GM23338 (cell line): ENCODE measurements around the gene TAS2R4. TPM values are rescaled to one million over a fixed set of nuclear protein-coding genes. Genes with fewer than 3 reads are reported as not detected.

ENCODE experiments used
- ATAC-seq: fragments of 200-7000 bp; cut with Tn5 transposase; 3 replicates; pipeline ENCODE4 v1.9.1; 2020
- DNase-seq: peaks from one replicate; pipeline ENCODE4 v3.0.0-alpha.2; 2015; ENCODE audit warnings: low spot score
- H2AFZ ChIP-seq: fragments of 200-600 bp; sonication (generic); 2 replicates; pipeline ENCODE4 v1.8.0; 2016; ENCODE audit warnings: antibody characterized with exemption, mild to moderate bottlenecking, moderate library complexity
- H3F3A ChIP-seq: fragments of 200-600 bp; sonication (generic); replicated peaks from 2 replicates; pipeline ENCODE4 v1.8.0; 2017; ENCODE audit warnings: antibody characterized with exemption, mixed run types, low read depth
- H3K27ac ChIP-seq: fragments of 200-600 bp; sonication (generic); 2 replicates; pipeline ENCODE4 v1.6.1; 2016; ENCODE audit warnings: low read depth
- H3K27me3 ChIP-seq: fragments of 200-600 bp; sonication (generic); 2 replicates; pipeline ENCODE4 v1.8.0; 2016; ENCODE audit warnings: mild to moderate bottlenecking, mixed run types, moderate library complexity; ENCODE audit not compliant: insufficient read depth
- H3K36me3 ChIP-seq: fragments of 200-600 bp; sonication (generic); 2 replicates; pipeline ENCODE4 v1.8.0; 2016; ENCODE audit warnings: mild to moderate bottlenecking; ENCODE audit not compliant: insufficient read depth
- H3K4me1 ChIP-seq: fragments of 200-600 bp; sonication (generic); 2 replicates; pipeline ENCODE4 v1.8.0; 2016; ENCODE audit warnings: mild to moderate bottlenecking, moderate library complexity; ENCODE audit not compliant: insufficient read depth
- H3K4me2 ChIP-seq: fragments of 200-600 bp; sonication (generic); 2 replicates; pipeline ENCODE4 v1.7.1; 2017; ENCODE audit warnings: mixed run types
- H3K4me3 ChIP-seq: fragments of 200-600 bp; sonication (generic); 2 replicates; pipeline ENCODE4 v1.6.1; 2016; ENCODE audit warnings: mixed run types
- H3K79me2 ChIP-seq: fragments of 200-600 bp; sonication (generic); replicated peaks from 2 replicates; pipeline ENCODE4 v1.8.0; 2017; ENCODE audit warnings: mild to moderate bottlenecking; ENCODE audit not compliant: insufficient read depth
- H3K9me2 ChIP-seq: fragments of 200-600 bp; sonication (generic); 2 replicates; pipeline ENCODE4 v1.8.0; 2017; ENCODE audit not compliant: insufficient read depth
- H4K20me1 ChIP-seq: fragments of 200-600 bp; sonication (generic); replicated peaks from 2 replicates; pipeline ENCODE4 v1.8.0; 2017; ENCODE audit warnings: mild to moderate bottlenecking; ENCODE audit not compliant: insufficient read depth
- H3K27ac Mint-ChIP-seq: 2 replicates; pipeline ENCODE4 v1.8.0; 2020; ENCODE audit warnings: inconsistent platforms, mild to moderate bottlenecking, moderate library complexity, mixed read lengths
- H3K27me3 Mint-ChIP-seq: 3 replicates; pipeline ENCODE4 v1.8.0; 2022; ENCODE audit warnings: low read depth, mild to moderate bottlenecking, moderate library complexity, mixed read lengths, inconsistent platforms; ENCODE audit not compliant: insufficient read depth, poor library complexity
- H3K36me3 Mint-ChIP-seq: 3 replicates; pipeline ENCODE4 v1.8.0; 2021; ENCODE audit warnings: low read depth, mild to moderate bottlenecking, inconsistent platforms, moderate library complexity, mixed read lengths
- H3K4me1 Mint-ChIP-seq: 3 replicates; pipeline ENCODE4 v1.8.0; 2020; ENCODE audit warnings: mild to moderate bottlenecking, inconsistent platforms, mixed read lengths
- H3K4me3 Mint-ChIP-seq: 3 replicates; pipeline ENCODE4 v1.8.0; 2021; ENCODE audit warnings: moderate library complexity, mild to moderate bottlenecking, inconsistent platforms, mixed read lengths
- H3K9me3 Mint-ChIP-seq: 3 replicates; pipeline ENCODE4 v1.8.0; 2020; ENCODE audit warnings: moderate library complexity, mild to moderate bottlenecking, inconsistent platforms, mixed read lengths
- EZH2 ChIP-seq: fragments of 200-600 bp; sonication (generic); IDR thresholded peaks from one replicate; pipeline ENCODE4 v1.8.0; 2017; ENCODE audit warnings: antibody characterized with exemption, mild to moderate bottlenecking, low read depth; ENCODE audit not compliant: unreplicated experiment
- STAT1 ChIP-seq: IDR thresholded peaks from one replicate; pipeline ENCODE4 v1.6.1; 2016; ENCODE audit warnings: antibody characterized with exemption; ENCODE audit not compliant: unreplicated experiment
- polyA plus RNA-seq: library from polyadenylated mRNA; unstranded; fragments of >200 nt; fragmentation: Nextera tagmentation; extraction: Ambion mirVana; gene quantifications from 2 replicates; pipeline ENCODE4 v1.2.1, GENCODE V29; 2016
- total RNA-seq: library from RNA; depleted of rRNA; stranded (reverse); fragments of >200 nt; shearing (Covaris generic); gene quantifications from 2 replicates; pipeline ENCODE4 v1.2.3, GENCODE V29; 2014
- TF ChIP-seq, protein P1 (sequence below): IDR thresholded peaks from 2 replicates; pipeline ENCODE4 v1.6.1; 2016; ENCODE audit warnings: antibody characterized with exemption
- TF ChIP-seq, protein P2 (sequence below), 2 experiments: fragments of 200-600 bp in 1 of 2; sonication (generic) in 1 of 2; conservative IDR thresholded peaks; 2 replicates each; pipeline versions ENCODE4 v1.5.1 to v1.6.1; 2016 to 2017; ENCODE audit warnings: antibody characterized with exemption in 2 of 2, low read depth in 2 of 2, mild to moderate bottlenecking in 2 of 2, moderate library complexity in 1 of 2

The TAS2R4 gene
- total and polyA plus RNA-seq, 2 experiments from 2014 or later, result 1.2 to 4.2 TPM

DNA sequence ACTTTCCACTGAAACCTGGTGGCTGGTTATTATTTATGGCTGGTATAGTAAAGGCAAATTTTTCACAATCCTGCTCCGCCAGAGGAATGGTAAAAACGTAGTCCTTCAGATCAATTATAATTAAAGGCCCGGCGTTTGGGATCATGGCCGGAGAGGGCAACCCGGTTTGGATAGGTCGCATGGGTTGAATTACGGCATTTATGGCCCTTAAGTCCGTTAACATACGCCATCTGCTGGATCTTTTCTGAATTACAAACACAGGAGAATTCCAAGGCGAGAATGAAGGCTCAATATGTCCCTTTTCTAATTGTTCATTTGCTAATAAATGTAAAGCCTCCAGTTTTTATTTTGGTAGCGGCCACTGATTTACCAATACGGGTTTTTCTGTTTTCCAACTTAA, 23.8 kb upstream of the TAS2R4 start:
- Mint-ChIP-seq H3K9me3 (peaks cover 30% of the 10 kb centered on the region), H3K27ac (no peak overlapping the region), H3K36me3 (peaks cover 99% of the 10 kb centered on the region), H3K27me3 (peaks cover 2% of the 10 kb centered on the region), H3K4me1 (no peaks in the 10 kb centered on the region), H3K4me3 (no peak overlapping the region)
- Histone ChIP-seq H3K4me1 (no peaks in the 10 kb centered on the region), H3K27ac (no peak overlapping the region), H3K4me2 (no peak overlapping the region), H3K27me3 (no peaks in the 10 kb centered on the region), H3F3A (no peaks in the 10 kb centered on the region; the same call in 1 of the 2 replicates), H4K20me1 (peaks cover 5% of the 10 kb centered on the region; the same call in 1 of the 2 replicates), H3K36me3 (peaks cover 69% of the 10 kb centered on the region), H3K79me2 (peaks cover 8% of the 10 kb centered on the region; the same call in 1 of the 2 replicates), H3K4me3 (no peak overlapping the region), H3K9me2 (no peaks in the 10 kb centered on the region), H2AFZ (no peak overlapping the region)
- no peak for ATAC-seq
- TF ChIP-seq, protein P1, sequence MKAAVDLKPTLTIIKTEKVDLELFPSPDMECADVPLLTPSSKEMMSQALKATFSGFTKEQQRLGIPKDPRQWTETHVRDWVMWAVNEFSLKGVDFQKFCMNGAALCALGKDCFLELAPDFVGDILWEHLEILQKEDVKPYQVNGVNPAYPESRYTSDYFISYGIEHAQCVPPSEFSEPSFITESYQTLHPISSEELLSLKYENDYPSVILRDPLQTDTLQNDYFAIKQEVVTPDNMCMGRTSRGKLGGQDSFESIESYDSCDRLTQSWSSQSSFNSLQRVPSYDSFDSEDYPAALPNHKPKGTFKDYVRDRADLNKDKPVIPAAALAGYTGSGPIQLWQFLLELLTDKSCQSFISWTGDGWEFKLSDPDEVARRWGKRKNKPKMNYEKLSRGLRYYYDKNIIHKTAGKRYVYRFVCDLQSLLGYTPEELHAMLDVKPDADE, result no peak
- TF ChIP-seq, protein P2, sequence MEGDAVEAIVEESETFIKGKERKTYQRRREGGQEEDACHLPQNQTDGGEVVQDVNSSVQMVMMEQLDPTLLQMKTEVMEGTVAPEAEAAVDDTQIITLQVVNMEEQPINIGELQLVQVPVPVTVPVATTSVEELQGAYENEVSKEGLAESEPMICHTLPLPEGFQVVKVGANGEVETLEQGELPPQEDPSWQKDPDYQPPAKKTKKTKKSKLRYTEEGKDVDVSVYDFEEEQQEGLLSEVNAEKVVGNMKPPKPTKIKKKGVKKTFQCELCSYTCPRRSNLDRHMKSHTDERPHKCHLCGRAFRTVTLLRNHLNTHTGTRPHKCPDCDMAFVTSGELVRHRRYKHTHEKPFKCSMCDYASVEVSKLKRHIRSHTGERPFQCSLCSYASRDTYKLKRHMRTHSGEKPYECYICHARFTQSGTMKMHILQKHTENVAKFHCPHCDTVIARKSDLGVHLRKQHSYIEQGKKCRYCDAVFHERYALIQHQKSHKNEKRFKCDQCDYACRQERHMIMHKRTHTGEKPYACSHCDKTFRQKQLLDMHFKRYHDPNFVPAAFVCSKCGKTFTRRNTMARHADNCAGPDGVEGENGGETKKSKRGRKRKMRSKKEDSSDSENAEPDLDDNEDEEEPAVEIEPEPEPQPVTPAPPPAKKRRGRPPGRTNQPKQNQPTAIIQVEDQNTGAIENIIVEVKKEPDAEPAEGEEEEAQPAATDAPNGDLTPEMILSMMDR (conservative IDR thresholded peaks at IDR 0.05; ENCODE audit: low read depth in 2 of 2), result peak; percentile 57 to 67
- DNase-seq, result peak; percentile 83

DNA sequence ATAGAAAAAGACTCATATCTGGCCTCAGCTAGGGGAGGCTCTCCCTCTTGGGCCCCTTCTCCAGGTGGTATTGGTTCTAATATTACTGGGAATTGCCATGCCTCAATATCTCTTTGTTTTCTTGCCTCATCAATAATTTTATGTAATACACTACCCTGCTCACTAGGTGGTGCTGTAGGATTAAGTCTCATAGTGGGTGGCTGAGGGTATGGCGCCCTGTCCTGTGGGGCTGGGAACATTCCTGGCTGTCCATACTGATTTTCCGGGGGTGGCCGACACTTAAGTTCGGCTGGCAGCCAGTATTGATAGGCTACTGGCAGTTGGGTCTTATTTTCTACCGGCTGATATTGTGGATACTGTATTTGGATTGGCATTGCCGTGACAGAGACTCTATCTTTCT, 21.5 kb upstream of the TAS2R4 start:
- Mint-ChIP-seq H3K4me1 (no peaks in the 10 kb centered on the region), H3K27ac (no peak overlapping the region; the same call in 1 of the 2 replicates), H3K36me3 (peaks cover 99% of the 10 kb centered on the region), H3K27me3 (peaks cover 2% of the 10 kb centered on the region), H3K9me3 (peaks cover 28% of the 10 kb centered on the region), H3K4me3 (no peak overlapping the region)
- Histone ChIP-seq H3K4me1 (no peaks in the 10 kb centered on the region), H3F3A (no peaks in the 10 kb centered on the region; the same call in 1 of the 2 replicates), H3K9me2 (no peaks in the 10 kb centered on the region), H3K27me3 (no peaks in the 10 kb centered on the region), H3K79me2 (peaks cover 8% of the 10 kb centered on the region; the same call in 1 of the 2 replicates), H3K4me2 (no peak overlapping the region), H2AFZ (no peak overlapping the region), H3K36me3 (peaks cover 57% of the 10 kb centered on the region), H3K27ac (no peak overlapping the region), H4K20me1 (peaks cover 2% of the 10 kb centered on the region; the same call in 1 of the 2 replicates), H3K4me3 (no peak overlapping the region)
- ATAC-seq (peak; percentile 62), DNase-seq (peak; percentile 86)
- TF ChIP-seq STAT1, result no peak
- TF ChIP-seq, protein P2 (conservative IDR thresholded peaks at IDR 0.05; ENCODE audit: low read depth in 2 of 2), result peak; percentile 67 to 80

DNA sequence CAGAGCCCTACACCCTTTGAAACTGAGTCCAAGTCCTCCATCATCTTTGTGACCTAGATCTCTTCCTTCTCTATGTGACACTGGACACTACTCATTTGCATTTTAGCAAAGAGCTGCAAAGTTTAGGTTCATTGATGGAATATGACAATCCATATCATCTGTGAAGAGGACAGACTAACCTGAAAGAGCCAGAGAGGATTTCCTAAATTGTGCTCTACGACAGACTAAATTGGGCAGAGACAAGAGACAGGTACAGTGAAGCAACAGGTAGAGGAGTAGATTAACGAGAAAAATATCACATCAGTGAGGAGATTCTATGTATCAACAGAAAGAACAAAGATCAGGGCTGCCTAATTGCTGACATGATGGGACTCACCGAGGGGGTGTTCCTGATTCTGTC, 12.7 kb upstream of the TAS2R4 start, which contains the start of gene TAS2R3:
TAS2R3 (plus strand) TSS at position 301 of the 400 bp plus-strand sequence; CDS start at position 363, 62 bp downstream.
- no peak within 1 kb of the TSS for H3K27ac Mint-ChIP-seq
- H3K27ac ChIP-seq, result no peak within 1 kb of the TSS
- 0 out of 3 replicates have a peak, but pooled peaks cover 2% of the 10 kb centered on the region for H3K4me1 Mint-ChIP-seq
- H3K4me3 Mint-ChIP-seq, result no peak within 1 kb of the TSS
- DNase-seq, result no peak
- H4K20me1 ChIP-seq, result 0 out of 2 replicates have a peak, but pooled peaks cover 3% of the 10 kb centered on the region
- no peaks in the 10 kb centered on the region for H3F3A ChIP-seq
- H3K4me1 ChIP-seq, result no peaks in the 10 kb centered on the region
- no peak within 1 kb of the TSS for H3K4me3 ChIP-seq
- ATAC-seq, result no peak
- peaks cover 6% of the 10 kb centered on the region for H3K36me3 ChIP-seq
- no peaks in the 10 kb centered on the region for H3K27me3 Mint-ChIP-seq
- H3K36me3 Mint-ChIP-seq, result peaks cover 36% of the 10 kb centered on the region
- no peak within 1 kb of the TSS for H2AFZ ChIP-seq
- H3K4me2 ChIP-seq, result no peak within 1 kb of the TSS
- no peaks in the 10 kb centered on the region for H3K9me3 Mint-ChIP-seq
- no peaks in the 10 kb centered on the region for H3K9me2 ChIP-seq
- H3K27me3 ChIP-seq, result no peaks in the 10 kb centered on the region
- no peaks in the 10 kb centered on the region for H3K79me2 ChIP-seq
- no peak for TF ChIP-seq EZH2
